IPS DF 4.7 (cell line): ENCODE measurements around the gene LSAMP.
"Not testable (repeated sequence)": the region's sequence is repeated elsewhere in the genome, so short reads cannot be mapped to it uniquely, and the experiment has no call there.

ENCODE experiments used
- DNase-seq: peaks from one replicate; pipeline ENCODE4 v3.0.0-alpha.2; 2013; ENCODE audit warnings: low spot score; ENCODE audit errors: extremely low read depth

The LSAMP gene

DNA sequence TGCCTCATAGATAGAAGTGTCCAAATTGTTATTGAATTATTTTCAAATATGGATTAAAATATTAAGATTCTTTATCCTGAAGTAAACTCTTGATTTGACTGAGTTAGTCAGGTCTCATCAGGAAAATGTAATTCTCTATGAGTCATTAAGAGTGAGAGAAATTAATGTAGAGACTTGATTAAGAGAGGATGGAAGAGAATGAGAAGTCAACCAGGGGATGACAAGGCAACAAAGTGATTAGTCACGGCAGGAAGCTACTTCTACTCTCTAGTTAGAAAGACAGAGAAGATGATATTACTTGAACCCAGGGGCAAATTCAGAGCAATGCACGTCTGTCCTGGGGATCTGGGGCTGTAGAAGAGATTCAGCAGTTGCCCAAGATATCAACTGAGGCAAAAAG lies 202.5 kb downstream of the LSAMP start:
- DNase-seq = no peak

DNA sequence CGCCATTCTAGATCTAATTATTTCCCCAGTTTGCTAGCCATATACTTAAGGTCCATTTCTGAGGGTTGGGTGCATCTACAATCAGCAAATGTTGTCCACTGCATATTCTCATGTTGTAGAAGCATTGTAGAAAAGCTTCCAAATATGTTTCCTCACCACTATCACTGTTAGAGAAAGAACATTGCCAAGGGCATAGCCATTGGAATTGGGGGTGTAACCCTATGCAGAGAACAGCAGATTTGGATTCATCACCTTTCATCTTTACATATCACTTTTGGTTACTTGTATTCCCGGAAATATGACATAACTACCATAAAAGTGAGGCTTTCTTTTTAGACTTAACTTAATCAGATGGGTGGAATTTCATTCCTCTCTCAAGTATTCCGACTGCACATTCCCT lies 203.6 kb downstream of the LSAMP start:
- no peak for DNase-seq

DNA sequence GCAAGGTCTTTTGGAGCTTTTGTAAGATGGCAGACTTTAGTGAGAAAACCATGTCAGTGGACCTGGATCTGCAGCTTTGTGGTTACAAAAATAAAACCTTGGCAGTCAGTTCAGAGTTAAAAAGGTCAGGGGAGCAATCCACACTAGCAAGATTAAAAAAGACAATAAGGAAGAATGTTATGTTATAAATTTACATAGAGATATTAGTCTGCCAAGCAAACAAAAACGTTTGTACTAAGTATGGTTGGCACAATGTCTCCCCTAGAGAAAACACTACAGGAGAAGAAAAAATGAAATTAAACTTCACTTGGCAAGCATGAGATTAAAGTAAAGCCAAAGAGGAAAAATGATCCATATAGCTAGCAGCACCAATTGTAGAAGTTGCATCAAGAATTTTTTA lies 205.0 kb downstream of the LSAMP start:
- DNase-seq = no peak

DNA sequence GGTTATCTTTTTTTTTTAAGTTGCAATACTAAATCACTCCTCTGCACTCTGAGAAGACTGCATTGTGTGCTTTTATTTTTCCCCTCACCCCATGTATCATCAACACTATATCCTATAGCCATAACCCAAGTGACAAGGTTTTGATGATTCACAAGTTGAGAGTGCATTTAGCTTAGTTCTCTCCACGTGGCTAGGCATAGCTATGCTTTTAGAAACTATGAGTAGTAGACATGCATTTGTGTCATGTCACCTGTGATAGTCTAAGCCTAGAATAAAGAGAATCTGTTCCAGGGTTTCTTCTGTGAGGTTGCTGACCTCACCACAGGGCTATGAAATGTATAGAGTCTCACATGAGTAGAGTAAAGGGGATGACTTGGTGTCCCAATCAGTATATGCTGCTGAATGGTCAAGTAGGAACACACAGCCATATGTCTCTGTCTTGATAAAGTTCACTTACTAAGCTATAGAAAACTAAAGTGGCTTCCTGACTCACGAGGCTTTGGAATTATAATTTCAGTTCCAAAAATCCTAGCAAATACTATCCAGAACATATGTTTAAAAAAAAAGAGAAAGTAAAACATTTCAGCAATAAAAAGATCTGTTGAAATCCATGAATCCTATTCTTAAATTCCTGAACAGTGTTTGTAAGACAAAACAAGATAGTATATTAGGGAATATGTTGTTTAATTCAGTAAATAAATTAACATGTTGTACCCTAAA lies 206.3 kb downstream of the LSAMP start:
- no peak for DNase-seq

DNA sequence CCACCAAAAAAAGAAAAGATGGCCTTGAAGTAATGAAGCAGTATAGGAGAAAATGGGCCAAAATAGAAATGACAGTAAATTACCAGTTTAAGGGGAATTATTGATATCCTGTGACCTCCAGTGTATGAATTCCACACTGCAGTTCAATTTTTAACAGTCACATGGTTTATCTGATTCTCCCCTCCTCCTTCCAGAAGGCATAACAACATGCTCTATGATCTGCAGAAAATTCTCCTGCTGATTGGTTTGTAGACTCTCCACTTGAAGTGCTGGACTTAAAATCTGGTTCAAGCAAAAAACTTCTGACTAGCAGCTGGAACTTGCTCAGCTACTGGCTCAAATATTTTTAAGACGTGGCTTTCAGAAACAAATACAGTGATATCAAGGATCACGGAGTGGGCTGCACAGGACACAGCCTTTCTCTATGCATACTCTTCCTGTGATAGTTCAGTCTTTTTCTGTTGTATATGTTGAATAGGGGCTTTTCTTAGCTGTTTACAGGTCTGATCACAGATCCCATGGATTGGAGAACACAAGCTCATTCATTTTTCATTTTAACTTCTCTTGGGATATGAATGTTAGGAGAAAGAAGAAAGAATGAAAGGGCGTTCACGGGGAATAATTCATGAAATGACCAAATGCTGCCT lies 211.5 kb downstream of the LSAMP start:
- no peak for DNase-seq

DNA sequence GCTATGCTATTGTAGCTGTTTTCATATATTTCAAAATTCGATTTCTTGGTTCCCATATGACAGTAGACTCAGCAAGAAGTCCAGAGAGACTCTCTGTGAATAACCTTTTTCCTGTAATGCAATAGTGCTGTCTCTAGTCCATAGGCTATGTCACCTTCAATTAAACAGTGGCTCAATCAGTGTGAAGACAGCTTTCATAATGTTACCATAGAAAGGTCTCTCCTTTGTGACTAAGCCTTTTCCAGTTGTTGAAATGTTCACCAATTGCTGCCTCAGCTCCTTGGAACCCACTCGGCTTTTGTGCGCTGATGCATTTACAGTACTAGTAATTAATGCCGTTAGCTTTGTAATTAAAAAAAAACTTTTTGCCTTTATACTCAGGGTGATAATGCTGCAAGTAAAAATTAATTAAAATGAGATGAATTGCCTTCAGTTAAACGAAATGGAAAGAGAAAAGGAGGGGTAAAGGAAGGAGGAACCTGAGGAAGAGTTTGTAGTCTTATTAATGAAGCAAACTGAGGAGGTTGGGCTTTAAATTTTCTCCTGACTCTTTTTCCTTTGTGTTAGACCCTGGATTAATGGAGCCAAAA lies 214.8 kb downstream of the LSAMP start:
- no peak for DNase-seq

DNA sequence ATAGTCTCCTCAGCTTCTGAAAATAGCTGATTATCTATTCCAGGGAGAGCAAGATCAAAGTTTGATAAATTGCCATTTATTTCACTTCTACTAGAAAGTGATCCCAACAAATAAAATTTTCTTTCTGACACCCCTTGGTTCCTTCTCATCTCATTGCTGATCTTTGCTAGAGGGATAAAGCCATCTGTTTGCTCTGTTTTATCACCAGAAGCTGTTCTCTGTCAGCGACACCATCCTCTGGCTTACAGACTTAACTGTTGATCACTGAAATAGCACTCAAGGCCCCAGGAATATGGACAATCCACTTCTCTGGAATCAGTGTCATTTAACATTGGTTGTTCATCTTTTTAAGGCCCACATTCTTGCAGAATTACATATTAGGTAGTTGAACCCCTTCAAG lies 219.0 kb downstream of the LSAMP start:
- no peak for DNase-seq

DNA sequence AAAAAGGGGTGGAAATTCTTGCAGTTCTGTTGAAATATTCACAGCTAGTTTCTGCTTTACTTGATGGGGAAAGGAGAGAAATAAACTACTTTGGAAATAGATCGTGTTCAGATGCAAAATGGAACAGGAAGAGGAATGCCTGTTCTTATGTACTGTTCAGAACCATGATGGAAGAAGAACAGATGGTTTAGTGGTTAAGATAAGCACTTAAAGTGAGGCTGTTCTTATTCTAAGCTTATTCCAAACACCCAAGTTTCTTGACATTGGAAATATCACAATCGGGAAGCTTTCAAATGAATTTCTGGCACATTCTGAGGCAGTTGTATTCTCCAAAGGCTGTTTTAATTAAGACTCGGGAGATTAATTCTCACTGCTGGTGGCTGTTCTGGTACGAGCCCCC lies 228.5 kb downstream of the LSAMP start:
- no peak for DNase-seq

DNA sequence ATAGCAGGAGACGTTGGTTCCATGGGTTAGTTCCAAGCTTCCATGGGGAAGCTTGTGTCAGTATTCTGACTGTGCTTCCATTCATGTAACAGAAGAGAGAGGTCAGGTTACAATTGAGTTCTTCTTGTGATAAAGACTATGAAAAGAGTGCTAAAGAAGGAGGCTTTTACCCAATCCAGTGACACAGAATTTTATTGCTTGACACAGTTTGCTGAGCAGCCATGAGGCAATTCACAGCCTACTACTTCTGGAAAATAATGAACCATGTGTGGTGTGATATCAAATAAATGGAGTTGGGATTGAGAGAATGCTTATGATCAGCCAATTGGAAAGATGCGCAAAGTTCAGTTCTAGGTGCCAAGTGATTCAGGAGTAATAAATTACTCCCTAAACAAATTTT lies 233.4 kb downstream of the LSAMP start:
- DNase-seq = no peak

DNA sequence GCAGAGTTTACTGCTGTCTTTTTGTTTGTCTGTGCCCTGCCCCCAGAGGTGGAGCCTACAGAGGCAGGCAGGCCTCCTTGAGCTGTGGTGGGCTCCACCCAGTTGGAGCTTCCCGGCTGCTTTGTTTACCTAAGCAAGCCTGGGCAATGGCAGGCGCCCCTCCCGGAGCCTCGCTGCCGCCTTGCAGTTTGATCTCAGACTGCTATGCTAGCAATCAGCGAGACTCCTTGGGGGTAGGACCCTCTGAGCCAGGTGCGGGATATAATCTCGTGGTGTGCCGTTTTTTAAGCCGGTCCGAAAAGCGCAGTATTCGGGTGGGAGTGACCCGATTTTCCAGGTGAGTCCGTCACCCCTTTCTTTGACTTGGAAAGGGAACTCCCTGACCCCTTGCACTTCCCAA lies 236.5 kb downstream of the LSAMP start:
- DNase-seq = not testable (repeated sequence)

DNA sequence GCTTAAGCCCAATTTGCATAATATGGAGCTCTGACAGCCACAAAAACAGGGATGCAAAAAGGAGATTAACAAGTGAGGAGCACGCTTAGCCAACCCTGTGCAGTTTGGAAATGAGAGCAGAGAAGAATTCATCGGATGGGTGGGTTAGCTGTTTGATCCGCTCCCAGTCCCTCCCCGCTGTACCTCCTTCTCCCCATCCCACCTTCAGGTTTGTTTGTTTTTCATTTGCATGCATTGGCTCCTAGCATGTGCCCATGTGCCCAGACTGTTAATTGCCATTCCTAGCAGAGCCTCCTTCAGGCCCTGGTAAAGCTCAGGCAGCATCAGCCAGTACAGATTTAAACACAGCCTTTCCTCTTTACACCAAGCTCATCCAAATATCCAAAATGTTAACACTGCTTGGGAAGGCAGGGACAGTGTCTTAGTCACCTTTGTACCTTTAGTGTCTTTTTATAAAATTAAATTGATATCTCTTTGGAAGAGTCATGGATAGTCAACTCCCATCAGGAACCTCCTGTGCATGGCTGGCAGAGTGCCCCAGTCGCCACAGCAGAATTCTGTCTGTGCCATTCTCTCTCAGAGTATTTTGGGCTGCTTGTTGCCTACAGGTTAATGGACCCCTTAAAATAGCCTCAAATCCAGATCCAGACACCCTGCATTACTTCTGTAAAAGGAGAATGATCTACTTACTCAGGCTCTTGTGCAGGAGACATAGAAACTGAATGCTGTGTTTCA lies 244.2 kb downstream of the LSAMP start:
- DNase-seq = no peak

DNA sequence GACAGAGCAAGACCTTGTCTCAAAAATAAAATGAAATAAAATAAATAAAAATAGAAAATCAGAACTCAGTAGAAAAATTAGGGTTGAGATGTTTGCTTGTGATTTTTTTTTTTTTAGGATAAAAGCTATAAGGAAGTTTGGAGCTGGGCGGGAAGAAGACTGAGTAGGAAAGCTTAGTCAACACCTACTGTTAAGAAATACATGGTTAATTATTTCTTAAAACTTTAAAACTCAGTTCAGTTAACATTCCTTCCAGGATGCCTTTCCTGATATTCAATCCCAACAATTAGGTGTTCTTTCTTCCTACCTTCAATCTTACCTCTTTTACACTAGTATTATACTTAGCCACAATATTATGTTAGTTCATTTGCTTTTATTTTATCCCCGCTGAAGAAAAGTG lies 246.2 kb downstream of the LSAMP start:
- no peak for DNase-seq

DNA sequence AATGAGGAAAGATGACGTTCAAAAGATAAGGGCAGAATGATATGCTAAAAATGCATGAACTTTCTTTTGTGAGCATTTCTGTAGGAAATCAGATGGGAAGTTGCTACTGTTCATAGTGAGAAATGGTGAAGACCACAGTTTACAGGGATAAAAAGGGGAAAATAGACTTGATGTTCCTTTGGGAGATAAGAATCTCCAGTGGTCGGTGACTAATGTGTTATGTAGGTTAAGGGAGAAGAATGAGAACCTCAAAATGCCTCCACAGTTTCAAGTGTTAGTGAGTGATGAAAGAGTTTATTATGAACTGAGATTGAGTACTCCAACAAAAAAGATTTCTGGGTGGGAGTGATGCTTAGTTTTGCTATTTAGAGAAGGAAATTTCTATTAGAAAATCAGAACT lies 247.2 kb downstream of the LSAMP start:
- no peak for DNase-seq

DNA sequence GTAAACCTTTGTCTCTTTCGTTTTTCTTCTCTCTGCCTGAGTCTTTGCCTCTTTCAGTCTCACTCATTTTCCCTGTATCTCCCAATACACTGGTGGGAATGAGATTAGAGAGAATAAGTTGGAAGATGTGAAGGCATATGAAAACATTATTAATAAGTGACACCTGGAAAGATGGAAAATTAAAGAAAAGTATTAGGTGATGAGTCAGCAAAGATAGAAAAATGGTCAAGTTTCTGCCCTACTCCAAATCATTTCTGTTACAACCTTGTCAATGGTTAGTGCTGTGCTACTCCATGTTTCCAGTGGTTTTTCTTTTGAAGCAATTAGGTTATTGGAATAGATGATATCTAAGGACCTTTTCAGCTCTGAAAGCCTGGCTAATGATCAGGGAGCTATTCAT lies 252.8 kb downstream of the LSAMP start:
- DNase-seq = no peak

DNA sequence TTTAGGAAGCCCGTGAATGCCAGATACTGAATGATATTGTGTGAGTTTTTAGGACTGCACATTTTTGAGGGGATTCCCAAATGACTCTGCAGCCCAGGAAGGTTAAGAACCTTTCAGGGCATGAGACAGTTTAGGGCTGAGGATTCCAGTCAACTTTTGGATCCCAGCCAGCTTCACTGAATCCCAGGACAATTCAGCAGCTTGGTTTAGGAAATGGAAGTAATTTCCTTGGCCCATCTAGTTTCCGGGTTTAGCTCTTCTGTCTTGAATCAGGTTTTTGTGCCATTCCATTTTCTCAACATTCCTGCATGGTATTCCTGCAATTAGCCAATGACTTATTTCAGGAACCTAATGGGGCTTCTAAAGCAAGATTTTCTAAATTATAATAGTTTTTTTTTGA lies 253.9 kb downstream of the LSAMP start:
- DNase-seq = no peak

DNA sequence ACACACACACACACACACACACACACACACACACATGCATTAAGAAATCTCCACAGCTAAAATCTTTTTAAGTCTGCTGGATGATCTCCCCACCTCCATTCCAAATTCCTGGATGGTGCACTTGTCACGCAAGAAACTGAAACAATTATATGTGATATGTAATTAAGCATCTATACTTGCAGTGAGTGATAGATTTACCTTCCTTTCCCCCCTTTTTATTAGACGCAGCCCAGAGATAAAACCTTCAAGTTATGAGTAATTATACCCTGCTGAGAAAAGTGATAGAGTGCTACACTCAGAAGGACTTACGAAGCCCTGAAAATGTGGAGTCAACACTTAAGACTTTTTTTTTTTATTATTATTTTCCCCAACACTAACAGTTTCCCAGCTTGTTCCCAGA lies 255.2 kb downstream of the LSAMP start:
- no peak for DNase-seq

DNA sequence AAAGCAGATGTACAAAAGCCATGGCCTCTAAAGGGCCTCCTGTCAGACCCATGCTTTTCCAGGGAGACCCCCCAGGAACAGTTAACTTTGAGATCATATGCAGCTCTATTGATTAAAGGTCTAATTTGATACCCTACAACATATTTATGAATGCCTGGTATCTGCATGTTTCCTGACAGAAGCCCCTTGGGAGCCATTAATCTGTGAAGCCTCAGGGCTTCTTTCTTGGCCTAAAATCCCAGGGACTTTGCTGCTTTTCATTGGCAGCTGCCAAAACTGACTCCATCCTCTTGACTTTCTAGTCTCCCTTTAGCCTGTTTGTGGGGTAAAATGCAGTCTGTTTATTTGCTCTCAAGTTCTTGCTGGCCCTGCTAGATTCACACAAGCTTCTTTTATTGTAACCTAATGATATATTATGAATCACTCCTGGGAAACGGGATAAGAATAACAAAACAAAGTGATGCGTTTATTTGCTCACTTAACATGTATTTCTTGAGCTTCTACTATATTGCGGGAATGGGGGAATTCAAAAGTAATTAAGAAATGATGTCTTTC lies 257.0 kb downstream of the LSAMP start:
- DNase-seq = no peak

DNA sequence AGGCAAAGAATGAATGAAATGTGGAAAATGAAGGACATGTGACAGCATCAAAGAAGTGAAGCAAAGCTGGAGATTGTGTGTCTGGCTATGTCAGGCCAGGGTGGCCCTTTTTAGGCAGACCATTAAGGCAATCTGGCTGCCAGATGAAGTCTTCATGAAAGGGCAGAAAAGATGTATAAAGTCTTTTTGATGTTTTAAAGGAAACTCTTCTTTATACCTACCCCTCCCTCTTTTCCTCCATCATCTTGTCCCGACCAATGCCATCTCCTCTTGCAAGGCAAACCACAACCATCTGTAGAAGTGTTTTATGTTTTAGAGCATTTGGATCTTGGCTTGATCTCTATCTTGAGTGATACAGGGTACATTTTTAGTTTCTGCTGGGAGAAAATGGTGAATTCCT lies 259.2 kb downstream of the LSAMP start:
- no peak for DNase-seq

DNA sequence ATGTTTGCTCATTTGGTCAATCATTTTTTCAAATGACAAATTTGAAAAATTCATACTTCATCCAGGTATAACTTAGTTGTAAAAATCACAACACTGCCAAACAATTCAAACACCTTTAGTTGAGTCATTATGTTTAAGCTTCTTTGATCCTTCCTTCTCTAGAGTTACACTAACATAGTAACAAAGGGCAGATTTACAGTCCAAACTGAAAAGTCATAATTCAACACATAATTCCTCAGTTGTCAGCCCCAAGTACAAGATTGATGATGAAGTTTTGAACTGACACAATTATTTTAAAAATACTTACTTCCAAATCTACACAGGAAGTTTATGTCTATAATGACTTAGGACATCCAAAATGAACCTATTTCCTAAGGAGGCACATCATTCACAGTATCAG lies 264.1 kb downstream of the LSAMP start:
- DNase-seq = no peak

DNA sequence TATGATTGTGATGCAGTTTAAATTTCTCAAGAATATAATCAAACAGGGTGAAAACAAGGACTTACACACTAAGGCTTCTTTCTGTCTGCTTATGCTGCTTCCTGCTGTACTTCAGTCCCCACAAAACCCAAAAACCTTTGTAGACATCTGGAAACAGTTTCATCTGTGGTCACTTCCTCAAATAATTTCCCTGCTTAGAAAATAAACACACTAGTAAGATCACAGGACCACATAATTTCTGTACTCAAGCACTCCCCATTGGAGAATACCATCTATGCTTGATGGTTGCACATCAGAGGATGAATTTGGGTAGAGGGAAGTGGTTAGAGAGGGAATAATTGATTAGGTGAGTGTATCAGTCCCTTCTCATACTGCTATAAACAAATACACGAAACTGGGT lies 266.2 kb downstream of the LSAMP start:
- no peak for DNase-seq

DNA sequence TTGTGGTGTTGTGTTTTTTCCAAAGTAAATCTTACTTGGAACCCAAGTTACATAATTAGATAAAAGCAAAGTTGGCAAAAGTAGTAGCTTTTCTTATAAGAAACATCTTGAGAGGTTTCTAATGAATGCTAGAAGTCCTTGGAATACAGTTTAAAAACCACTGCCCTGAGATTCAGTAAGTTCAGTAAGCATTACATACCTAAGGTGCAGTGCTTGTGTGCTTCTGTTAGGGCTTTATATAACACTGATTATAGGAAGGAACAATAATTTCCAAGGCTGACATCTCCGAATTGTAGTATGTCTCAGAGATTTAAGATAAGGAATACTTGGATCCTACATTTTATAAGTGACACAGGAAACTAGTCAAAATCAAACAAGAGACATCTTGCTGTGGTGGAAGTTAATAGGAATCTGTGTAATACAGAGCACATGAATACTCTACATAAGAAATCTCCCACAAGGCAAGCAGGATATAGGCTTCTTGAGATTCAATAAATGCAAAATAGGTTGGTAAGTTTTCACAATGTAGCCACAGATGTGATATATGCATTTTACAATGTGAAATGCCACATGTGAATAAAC lies 268.2 kb downstream of the LSAMP start:
- DNase-seq = no peak

DNA sequence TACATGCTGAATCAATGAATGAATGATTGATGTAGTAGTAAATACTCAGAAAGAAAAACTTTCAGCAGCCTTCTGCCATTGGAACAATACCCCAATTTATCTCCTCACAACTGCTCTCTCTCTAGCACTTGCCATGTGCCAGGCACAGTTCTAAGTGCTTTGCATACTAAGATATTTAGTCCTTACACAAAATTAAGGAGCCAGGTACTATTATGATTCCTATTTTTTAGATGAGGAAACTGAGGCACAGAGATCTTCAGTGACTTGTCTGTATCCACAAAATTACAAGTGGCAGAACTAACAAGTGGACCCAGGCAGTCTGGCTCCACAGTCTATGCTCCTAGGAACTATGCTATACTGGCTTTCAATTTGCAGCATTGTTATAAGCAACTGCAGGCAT lies 279.2 kb downstream of the LSAMP start:
- no peak for DNase-seq
